B cell (primary cell): ENCODE data around the gene STX2. TPM values are rescaled to one million over a fixed set of nuclear protein-coding genes. Genes with fewer than 3 reads are reported as not detected.

Experiments
- ATAC-seq: fragments of 200-7000 bp; cut with Tn5 transposase; one replicate; pipeline ENCODE4 v1.10.0; 2021; ENCODE audit warnings: low read depth, mild to moderate bottlenecking, moderate number of reproducible peaks, moderate library complexity
- CTCF ChIA-PET: fragments of 350-600 bp; sonication (Branson Sonifier 250); formaldehyde crosslinking; loops from one replicate; lab custom pipeline; 2021; ENCODE audit warnings: antibody characterized with exemption, inconsistent platforms; lab: Charles Lee
- POLR2A ChIA-PET: fragments of 350-600 bp; sonication (Branson Sonifier 250); formaldehyde crosslinking; loops from one replicate; lab custom pipeline; 2021; ENCODE audit warnings: antibody characterized with exemption; lab: Charles Lee
- DNase-seq: peaks from one replicate; pipeline ENCODE4 v3.0.0; 2013
- H2AFZ ChIP-seq: 2 replicates; pipeline ENCODE4 v1.6.1; 2012; ENCODE audit warnings: mild to moderate bottlenecking, low read depth, low read length; ENCODE audit not compliant: insufficient read depth, poor library complexity, severe bottlenecking
- H3K27ac ChIP-seq, 2 donors: 1 replicate in 1 of 2; 2 replicates in 1 of 2; pipeline ENCODE4 v1.5.1; 2012 to 2013; ENCODE audit warnings: low read length in 2 of 2, mild to moderate bottlenecking in 2 of 2, moderate library complexity in 1 of 2
- H3K27me3 ChIP-seq, 4 experiments: fragments of 200-600 bp in 1 of 4; sonication (generic) in 1 of 4; replicated peaks in 1 of 4; 1 replicate in 2 of 4; 2 replicates in 2 of 4; pipeline versions ENCODE4 v1.6.1 to v1.7.0; 2013 to 2016; ENCODE audit warnings: low read length in 3 of 4, mild to moderate bottlenecking in 2 of 4, mixed read lengths in 1 of 4, moderate library complexity in 1 of 4; ENCODE audit not compliant: insufficient read depth in 4 of 4, control insufficient read depth in 3 of 4; ENCODE audit errors: control extremely low read depth in 1 of 4
- H3K36me3 ChIP-seq, 2 experiments: replicated peaks in 1 of 2; 1 replicate in 1 of 2; 2 replicates in 1 of 2; pipeline versions ENCODE4 v1.6.1 to v1.7.1; 2013; ENCODE audit warnings: low read length in 1 of 2; ENCODE audit not compliant: insufficient read depth in 2 of 2, control insufficient read depth in 1 of 2; ENCODE audit errors: control extremely low read depth in 1 of 2, extremely low read depth in 1 of 2
- H3K4me1 ChIP-seq, 2 donors: fragments of 200-600 bp in 1 of 2; sonication (generic) in 1 of 2; 1 replicate in 1 of 2; 2 replicates in 1 of 2; pipeline versions ENCODE4 v1.5.1 to v1.6.1; 2013 to 2017; ENCODE audit warnings: low read length in 2 of 2; ENCODE audit not compliant: control insufficient read depth in 2 of 2, insufficient read depth in 2 of 2
- H3K4me2 ChIP-seq: replicated peaks from 2 replicates; pipeline ENCODE3; 2012; ENCODE audit warnings: mild to moderate bottlenecking, low read depth, low read length; ENCODE audit not compliant: poor library complexity, severe bottlenecking
- H3K4me3 ChIP-seq, 5 experiments: fragments of 200-600 bp in 1 of 5; sonication (generic) in 1 of 5; 1 replicate in 3 of 5; 2 replicates in 2 of 5; pipeline versions ENCODE4 v1.5.1 to v1.7.0; 2011 to 2016; ENCODE audit warnings: low read length in 4 of 5, mild to moderate bottlenecking in 4 of 5, low read depth in 2 of 5, control low read depth in 1 of 5, moderate library complexity in 1 of 5; ENCODE audit not compliant: insufficient read depth in 1 of 5; ENCODE audit errors: control extremely low read depth in 1 of 5, extremely low read depth in 1 of 5
- H3K79me2 ChIP-seq: fragments of 200-600 bp; sonication (generic); one replicate; pipeline ENCODE4 v1.6.0; 2016; ENCODE audit warnings: low read length; ENCODE audit not compliant: control insufficient read depth, insufficient read depth
- H3K9ac ChIP-seq: fragments of 200-600 bp; sonication (generic); 2 replicates; pipeline ENCODE4 v1.6.1; 2017; ENCODE audit warnings: mild to moderate bottlenecking, low read length, moderate library complexity
- H3K9me3 ChIP-seq, 3 donors: one replicate each; pipeline versions ENCODE4 v1.6.1 to v1.7.1; 2013; ENCODE audit warnings: low read length in 2 of 3; ENCODE audit not compliant: control insufficient read depth in 2 of 3, insufficient read depth in 1 of 3; ENCODE audit errors: control extremely low read depth in 1 of 3
- H4K20me1 ChIP-seq: 2 replicates; pipeline ENCODE4 v1.6.0; 2012; ENCODE audit warnings: mild to moderate bottlenecking, low read length; ENCODE audit not compliant: insufficient read depth, control insufficient read depth, poor library complexity, severe bottlenecking
- H3K27ac Mint-ChIP-seq: one replicate; pipeline ENCODE4 v1.8.0; 2021; ENCODE audit warnings: mixed read lengths
- H3K27me3 Mint-ChIP-seq: one replicate; pipeline ENCODE4 v1.8.0; 2021; ENCODE audit warnings: mixed read lengths
- H3K4me1 Mint-ChIP-seq: one replicate; pipeline ENCODE4 v1.8.0; 2021; ENCODE audit warnings: mixed read lengths
- H3K4me3 Mint-ChIP-seq: one replicate; pipeline ENCODE4 v1.8.0; 2021; ENCODE audit warnings: mixed read lengths
- H3K9me3 Mint-ChIP-seq: one replicate; pipeline ENCODE4 v1.8.0; 2022; ENCODE audit warnings: mixed read lengths; ENCODE audit not compliant: insufficient read depth
- CTCF ChIP-seq: fragments of 200-600 bp; IDR thresholded peaks from one replicate; pipeline ENCODE4 v1.8.0; 2022; ENCODE audit warnings: antibody characterized with exemption, mild to moderate bottlenecking
- EZH2 ChIP-seq: IDR thresholded peaks from 2 replicates; pipeline ENCODE4 v1.6.1; 2012; ENCODE audit warnings: borderline replicate concordance, low read depth, mild to moderate bottlenecking, moderate library complexity, low read length; ENCODE audit not compliant: insufficient read depth, poor library complexity, severe bottlenecking
- WGBS: methylation state at CpG from one replicate; pipeline ENCODE4 v1.1.5; 2013; ENCODE audit warnings: missing lambda C conversion rate; ENCODE audit not compliant: insufficient coverage; 5-methylcytosine and 5-hydroxymethylcytosine counted together
- intact Hi-C: fragments of 100-400 bp; cut with micrococcal nuclease; formaldehyde crosslinking; loops from one replicate; pipeline ENCODE4 v1.10.0; 2022
- polyA plus RNA-seq: library from polyadenylated mRNA; depleted of rRNA; stranded (reverse); fragments of >200 nt; gene quantifications from 2 replicates; pipeline ENCODE4 v1.2.3, GENCODE V29; 2012
- total RNA-seq, 2 donors: library from RNA; stranded (reverse); fragments of 120-200 nt in 1 of 2; gene quantifications; 1 replicate in 1 of 2; 2 replicates in 1 of 2; pipeline versions ENCODE4 v1.2.3 to v1.2.4, GENCODE V29; 2013 to 2022

STX2 gene
- total and polyA plus RNA-seq, 2 donors (not counting 1 experiment from before 2014, with no cell fraction given), result 12.7 to 19.8 TPM

GRCh38 chr12:130872179-130873096, 33.4 kb upstream of the STX2 start:
- intact Hi-C loops, result loop anchor here (5.0 to 10.0 kb wide), 4 partner anchors 58 to 1212 kb away; partner anchors contain the start of gene PUS1
- H3K4me2 ChIP-seq, result peak overlapping the region; percentile 91
- CTCF ChIA-PET, result no interaction called here
- DNase-seq, result peak; percentile 79
- H3K4me1 ChIP-seq, result peaks cover 23 to 26% of the 10 kb centered on the region in 2 donors
- peaks cover 30% of the 10 kb centered on the region for H3K79me2 ChIP-seq
- POLR2A ChIA-PET, result no interaction called here
- peaks cover 13 to 35% of the 10 kb centered on the region in 2 experiments for H3K36me3 ChIP-seq
- Mint-ChIP-seq H3K27ac (peak overlapping the region; percentile 92), H3K9me3 (no peaks in the 10 kb centered on the region), H3K4me1 (peaks cover 36% of the 10 kb centered on the region), H3K4me3 (peak overlapping the region; percentile 96), H3K27me3 (no peaks in the 10 kb centered on the region)
- H3K9ac ChIP-seq, result peak overlapping the region; percentile 69
- peaks cover 0 to 3% (median 0%) of the 10 kb centered on the region in 3 donors for H3K9me3 ChIP-seq
- H3K27me3 ChIP-seq, result no peaks in the 10 kb centered on the region
- H3K27ac ChIP-seq, result peak overlapping the region; percentile 56 to 83
- H4K20me1 ChIP-seq, result peaks cover 24% of the 10 kb centered on the region
- peak; percentile 26 for ATAC-seq
- 1% methylated on average over 75 of the region's 79 CpGs for WGBS
- H2AFZ ChIP-seq, result peak overlapping the region; percentile 52
- peak overlapping the region; percentile 51 to 81 (median 73) for H3K4me3 ChIP-seq
- TF ChIP-seq CTCF (no peak), EZH2 (no peak)
